HG03521 (cell line): ENCODE data around the gene PCSK1N.
"Not testable (repeated sequence)": the region's sequence is repeated elsewhere in the genome, so short reads cannot be mapped to it uniquely, and the experiment has no call there.

Experiments used
- ATAC-seq: cut with Tn5 transposase; IDR thresholded peaks from one replicate; pipeline ENCODE4 v1.9.1; 2021; ENCODE audit warnings: mild to moderate bottlenecking, moderate library complexity; ENCODE audit not compliant: unreplicated experiment

PCSK1N gene, protein sequence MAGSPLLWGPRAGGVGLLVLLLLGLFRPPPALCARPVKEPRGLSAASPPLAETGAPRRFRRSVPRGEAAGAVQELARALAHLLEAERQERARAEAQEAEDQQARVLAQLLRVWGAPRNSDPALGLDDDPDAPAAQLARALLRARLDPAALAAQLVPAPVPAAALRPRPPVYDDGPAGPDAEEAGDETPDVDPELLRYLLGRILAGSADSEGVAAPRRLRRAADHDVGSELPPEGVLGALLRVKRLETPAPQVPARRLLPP

GRCh38 chrX:48835524-48836329 lies at the start of gene PCSK1N:
PCSK1N (minus strand) TSS chrX:48835610; CDS start chrX:48835532, 78 bp downstream.
- no peak for ATAC-seq

- no peak for ATAC-seq
Measured at GRCh38 chrX:48883729-48884128, 48.3 kb upstream of the PCSK1N start.

DNA sequence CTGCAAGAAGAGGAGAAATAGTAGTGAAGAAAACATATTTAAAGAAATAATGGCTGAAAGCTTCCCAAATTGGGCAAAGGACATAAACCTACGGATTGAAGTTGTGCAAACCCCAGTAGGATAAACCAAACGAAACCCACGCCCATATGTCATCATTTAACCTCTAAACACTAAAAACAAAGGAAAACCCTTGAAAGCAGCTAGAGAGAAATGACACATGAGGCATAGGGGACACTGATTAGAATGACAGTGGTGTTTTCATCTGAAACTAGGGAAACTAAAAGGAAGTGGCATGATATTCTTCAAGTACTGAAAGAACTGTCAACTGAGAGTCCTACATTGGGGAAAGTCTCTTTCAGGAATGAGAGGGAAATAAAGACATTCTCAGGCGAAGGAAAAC lies 41.5 kb upstream of the PCSK1N start:
- not testable (repeated sequence) for ATAC-seq

GRCh38 chrX:48872017-48872416 lies 36.6 kb upstream of the PCSK1N start:
- ATAC-seq = not testable (repeated sequence)

GRCh38 chrX:48864210-48864609 lies 28.8 kb upstream of the PCSK1N start:
- ATAC-seq = no peak

- no peak for ATAC-seq
Measured at GRCh38 chrX:48854898-48855297, 19.5 kb upstream of the PCSK1N start.

DNA sequence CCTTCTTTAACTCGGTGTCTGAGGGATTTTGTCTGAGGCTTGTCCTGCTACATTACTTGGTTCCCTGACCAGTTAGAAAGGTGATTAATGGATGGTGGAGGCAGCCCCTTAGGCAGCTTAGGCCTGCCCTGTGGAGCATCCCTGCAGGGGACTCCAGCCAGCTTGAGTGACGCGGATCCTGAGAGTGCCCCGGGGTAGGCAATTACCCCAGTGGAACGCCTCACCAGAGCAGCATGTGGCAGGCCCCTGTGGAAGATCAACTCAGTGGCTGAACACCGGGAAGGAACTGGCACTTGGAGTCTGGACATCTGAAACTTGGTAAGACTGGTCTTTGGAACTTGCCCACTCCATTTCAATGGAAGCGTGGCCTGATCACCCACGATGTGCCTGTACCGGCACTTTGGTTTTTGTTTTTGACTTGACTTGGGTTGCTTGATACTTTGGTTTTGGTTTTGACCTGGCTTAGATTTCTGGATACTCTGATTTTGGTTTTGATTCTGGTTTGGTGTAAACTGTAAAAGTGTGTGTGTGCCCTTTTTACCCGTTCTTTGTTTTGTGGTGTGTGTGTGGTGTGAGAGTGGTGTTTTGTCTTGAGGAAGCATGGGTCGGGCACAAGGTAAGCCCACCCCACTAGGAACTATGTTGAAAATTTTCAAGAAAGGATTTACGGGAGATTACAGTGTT lies 18.9 kb upstream of the PCSK1N start:
- not testable (repeated sequence) for ATAC-seq

DNA sequence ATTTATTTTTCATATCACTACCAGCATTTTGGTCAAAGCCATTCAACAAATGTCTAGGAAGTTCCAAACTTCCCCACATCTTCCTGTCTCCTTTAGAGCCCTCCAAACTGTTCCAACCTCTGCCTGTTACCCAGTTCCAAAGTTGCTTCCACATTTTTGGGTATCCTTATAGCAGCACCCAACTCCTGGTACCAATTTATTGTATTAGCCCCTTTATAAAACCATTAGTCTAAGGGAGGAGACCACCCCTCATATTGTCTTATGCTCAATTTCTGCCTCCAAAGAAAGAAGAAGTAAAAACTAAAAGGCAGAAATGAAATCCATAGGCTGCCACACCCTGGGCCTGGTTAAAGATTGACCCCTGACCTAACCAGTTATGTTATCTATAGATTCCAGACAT lies 18.1 kb upstream of the PCSK1N start:
- ATAC-seq = not testable (repeated sequence)

- no peak for ATAC-seq
Measured at GRCh38 chrX:48852857-48853256, 17.4 kb upstream of the PCSK1N start.

- ATAC-seq = no peak
Measured at GRCh38 chrX:48848847-48849246, 13.4 kb upstream of the PCSK1N start.

DNA sequence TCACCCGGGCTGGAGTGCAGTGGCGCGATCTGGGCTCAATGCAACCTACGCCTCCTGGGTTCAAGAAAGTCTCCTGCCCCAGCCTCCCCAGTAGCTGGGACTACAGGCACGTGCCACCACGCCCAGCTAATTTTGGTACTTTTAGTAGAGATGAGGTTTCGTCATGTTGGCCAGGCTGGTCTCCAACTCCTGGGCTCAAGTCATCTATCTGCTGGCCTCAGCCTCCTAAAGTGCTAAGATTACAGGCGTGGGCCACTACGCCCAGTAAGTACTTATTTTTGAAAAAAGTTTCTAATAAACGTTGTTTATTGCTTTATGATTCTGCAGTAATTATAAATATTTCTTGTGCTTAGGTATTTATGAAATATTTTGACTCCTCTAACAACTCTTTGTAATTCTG lies 4.3 kb upstream of the PCSK1N start:
- no peak for ATAC-seq

DNA sequence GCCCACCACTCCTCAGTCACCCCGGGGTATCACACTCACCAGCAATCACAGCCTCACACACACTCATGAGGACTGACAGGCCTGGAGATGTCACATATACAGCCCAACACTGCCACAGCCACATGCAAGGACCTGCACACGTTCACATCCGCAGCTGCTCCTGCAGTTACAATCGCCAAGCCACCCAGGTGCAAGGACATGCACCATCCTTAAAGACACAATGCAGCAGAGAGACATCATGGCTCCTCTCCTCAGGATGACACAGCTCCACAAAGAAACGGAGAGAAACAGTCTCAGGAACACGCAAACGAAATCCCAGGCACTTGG lies 1.1 kb downstream of the PCSK1N start:
- ATAC-seq = no peak

DNA sequence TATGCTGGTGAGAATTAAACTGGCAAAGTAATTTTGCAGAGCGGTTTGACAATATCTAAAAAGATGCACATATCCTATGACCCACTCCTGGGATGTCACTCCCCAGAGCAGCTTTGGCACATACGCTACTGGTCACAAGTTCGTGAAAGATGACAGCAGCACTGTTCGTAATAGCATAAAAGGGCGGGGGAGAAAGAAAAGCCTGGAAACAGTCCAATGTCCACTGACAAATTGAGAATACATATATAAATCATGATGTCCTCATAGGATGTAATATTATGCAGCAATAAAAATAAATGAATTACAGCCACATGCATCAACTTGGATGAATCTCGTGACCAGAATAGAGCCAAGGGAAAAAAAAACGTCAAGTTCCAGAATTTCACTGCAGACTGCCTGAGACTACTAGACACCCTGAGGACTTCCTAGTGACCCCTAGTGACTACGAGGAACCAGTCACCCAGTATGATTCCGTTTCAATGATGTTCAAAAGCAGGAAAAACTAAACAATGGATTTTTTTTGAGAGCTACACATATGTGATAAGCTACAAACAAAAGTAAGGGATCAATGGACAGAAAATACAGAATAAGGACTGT lies 1.8 kb downstream of the PCSK1N start:
- no peak for ATAC-seq

DNA sequence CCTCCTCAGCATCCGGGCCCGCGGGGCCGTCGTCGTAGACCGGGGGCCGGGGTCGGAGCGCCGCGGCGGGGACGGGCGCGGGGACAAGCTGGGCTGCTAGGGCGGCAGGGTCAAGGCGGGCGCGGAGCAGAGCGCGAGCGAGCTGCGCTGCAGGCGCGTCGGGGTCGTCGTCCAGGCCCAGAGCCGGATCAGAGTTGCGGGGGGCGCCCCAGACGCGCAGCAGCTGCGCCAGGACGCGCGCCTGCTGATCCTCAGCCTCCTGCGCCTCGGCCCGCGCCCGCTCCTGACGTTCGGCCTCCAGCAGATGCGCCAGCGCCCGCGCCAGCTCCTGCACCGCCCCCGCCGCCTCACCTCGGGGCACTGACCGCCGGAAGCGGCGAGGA lies 3.5 kb downstream of the PCSK1N start:
- ATAC-seq = no peak

GRCh38 chrX:48831136-48831908 lies 4.1 kb downstream of the PCSK1N start:
- ATAC-seq = no peak

DNA sequence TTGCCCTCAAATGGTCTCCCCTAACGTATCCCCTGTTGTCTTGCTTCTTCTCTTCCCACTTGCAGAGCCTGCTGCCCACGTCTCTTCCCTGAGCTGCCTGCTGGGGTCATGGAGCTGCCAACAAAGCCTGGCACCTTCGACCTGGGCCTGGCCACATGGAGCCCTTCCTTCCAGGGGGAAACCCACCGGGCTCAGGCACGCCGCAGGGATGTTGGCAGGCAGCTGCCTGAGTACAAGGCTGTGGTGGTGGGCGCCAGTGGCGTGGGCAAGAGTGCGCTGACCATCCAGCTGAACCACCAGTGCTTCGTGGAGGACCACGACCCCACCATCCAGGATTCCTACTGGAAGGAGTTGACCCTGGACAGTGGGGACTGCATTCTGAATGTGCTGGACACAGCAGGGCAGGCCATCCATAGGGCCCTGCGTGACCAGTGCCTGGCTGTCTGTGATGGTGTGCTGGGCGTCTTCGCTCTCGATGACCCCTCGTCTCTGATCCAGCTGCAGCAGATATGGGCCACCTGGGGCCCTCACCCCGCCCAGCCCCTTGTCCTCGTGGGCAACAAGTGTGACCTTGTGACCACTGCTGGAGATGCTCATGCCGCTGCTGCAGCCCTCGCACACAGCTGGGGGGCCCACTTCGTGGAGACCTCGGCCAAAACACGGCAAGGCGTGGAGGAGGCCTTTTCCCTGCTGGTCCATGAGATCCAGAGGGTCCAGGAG lies 6.2 kb downstream of the PCSK1N start:
- no peak for ATAC-seq

DNA sequence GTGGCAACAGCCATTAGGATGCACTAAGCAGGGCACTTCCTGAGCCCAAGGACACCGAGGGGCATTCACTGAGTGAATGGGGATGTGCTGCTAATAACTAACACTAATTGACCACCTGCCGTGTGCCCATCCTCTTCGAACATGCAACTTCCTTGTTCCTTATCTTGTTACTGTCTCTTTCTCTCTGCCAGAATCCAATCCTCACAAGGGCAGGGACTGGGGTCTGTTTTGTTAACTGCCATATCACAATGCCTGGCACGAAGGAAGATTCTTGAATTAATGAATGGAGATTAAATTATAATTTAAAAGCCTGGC lies 7.8 kb downstream of the PCSK1N start:
- no peak for ATAC-seq

DNA sequence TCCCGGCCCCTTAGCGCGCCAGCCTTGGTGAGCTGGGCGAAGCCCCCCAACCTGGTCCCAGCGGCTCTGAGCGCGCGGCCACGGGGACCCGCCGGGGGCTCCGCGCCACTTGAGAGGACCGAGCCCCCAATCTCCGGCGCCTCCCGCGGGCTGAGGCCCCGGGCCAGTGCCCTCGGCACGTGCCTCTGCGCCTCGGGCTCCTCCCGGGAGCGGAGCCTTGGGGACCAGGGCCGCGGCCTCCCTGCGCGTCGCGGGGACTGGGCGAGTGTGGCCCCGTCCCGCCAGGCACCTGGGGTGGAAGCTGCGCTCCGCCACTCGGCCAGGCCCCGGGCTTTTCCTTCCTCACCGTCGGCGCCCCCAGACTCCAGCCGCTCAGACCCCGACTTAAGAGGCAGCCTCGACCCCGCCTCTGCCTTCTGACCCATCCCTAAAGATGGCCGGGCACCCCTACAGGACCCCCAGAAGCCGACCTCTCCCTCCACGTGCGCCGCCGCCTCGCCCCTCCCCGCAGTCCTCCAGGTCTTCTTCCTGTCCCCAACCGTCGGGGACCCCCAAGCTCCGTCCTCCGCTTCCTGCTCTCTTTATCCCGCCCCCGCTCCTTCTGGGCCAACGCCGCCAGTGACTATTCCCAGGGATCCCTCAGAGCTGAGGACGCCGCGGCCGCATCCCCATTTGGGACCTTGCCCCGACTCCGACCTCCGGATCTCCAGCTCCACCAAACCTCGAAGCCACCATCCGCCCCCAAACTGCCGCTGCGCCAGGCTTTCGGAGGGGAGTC lies 8.3 kb downstream of the PCSK1N start:
- ATAC-seq = no peak

DNA sequence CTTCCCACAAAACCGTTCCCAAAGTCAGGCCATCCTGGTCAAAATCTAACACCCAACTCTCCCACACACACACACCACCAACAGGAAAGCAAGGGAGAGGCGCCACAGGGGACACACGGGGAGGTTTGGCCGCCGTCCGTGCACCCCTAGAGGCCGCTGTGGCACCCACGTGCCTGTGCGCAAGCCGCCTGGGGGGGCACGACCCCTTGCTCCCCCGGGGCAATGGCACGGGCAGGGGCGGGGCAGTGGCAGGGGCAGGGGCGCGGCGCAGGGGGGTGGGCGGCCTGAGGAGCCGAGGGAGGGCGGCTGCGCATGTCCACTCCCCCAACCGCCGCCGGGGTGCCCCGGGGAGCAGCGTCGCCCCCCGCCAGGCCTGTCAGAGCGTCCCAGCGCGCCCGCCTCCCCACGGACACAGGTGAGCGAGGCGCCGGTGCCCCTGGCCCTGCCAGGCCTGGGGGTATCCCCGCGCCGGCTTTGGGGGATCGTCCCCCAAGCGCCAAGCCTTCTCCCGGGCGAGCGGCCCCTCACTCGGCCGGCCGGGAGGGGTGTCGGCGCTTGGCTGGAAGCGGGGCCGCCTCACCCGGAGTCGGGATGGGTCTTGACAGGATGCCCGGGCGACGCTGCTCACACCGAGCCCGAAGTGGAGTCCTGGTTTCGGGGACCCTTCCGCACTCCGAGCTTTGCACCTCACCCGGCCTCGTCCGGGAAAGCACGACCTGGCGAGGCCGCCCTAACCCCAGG lies 9.1 kb downstream of the PCSK1N start, which contains the start of gene ERAS:
ERAS (plus strand) TSS at position 379 of the 741 bp plus-strand sequence. CDS start 2,611 bp downstream, outside the sequence.
- ATAC-seq = no peak
